NB4 (cell line): Measurements from ENCODE around the gene PPL.

Experiments
- CTCF ChIP-seq: IDR thresholded peaks from one replicate; pipeline ENCODE4 v1.5.1; 2012; ENCODE audit warnings: low read depth, low read length
- POLR2A ChIP-seq: IDR thresholded peaks from 2 replicates; pipeline ENCODE4 v1.6.1; 2011; ENCODE audit warnings: mild to moderate bottlenecking; ENCODE audit not compliant: insufficient read length; ENCODE audit errors: extremely low read depth

GRCh38 chr16:4897328-4897727 is 39.6 kb downstream of the PPL start:
- TF ChIP-seq POLR2A (no peak), CTCF (no peak)
